Subcutaneous abdominal adipose tissue (tissue), 5 donors: ENCODE data around the gene SLAMF7.
"Not testable (repeated sequence)": the region's sequence is repeated elsewhere in the genome, so short reads cannot be mapped to it uniquely, and the experiment has no call there.

Experiments used
- H3K27ac ChIP-seq: one replicate; pipeline ENCODE4 v1.7.0; 2013; ENCODE audit warnings: low read depth, mild to moderate bottlenecking, inconsistent platforms, low read length, moderate library complexity
- H3K27me3 ChIP-seq, 5 donors: one replicate each; pipeline ENCODE4 v1.7.0; 2013; ENCODE audit warnings: low read length in 5 of 5, inconsistent platforms in 1 of 5; ENCODE audit not compliant: control insufficient read depth in 5 of 5, insufficient read depth in 4 of 5
- H3K36me3 ChIP-seq, 5 donors: one replicate each; pipeline ENCODE4 v1.7.0; 2013; ENCODE audit warnings: low read length in 5 of 5; ENCODE audit not compliant: control insufficient read depth in 5 of 5, insufficient read depth in 5 of 5
- H3K4me1 ChIP-seq, 5 donors: one replicate each; pipeline ENCODE4 v1.7.0; 2013; ENCODE audit warnings: low read length in 5 of 5, mild to moderate bottlenecking in 3 of 5, moderate library complexity in 1 of 5; ENCODE audit not compliant: control insufficient read depth in 5 of 5, insufficient read depth in 5 of 5
- H3K4me3 ChIP-seq, 5 donors: one replicate each; pipeline ENCODE4 v1.7.0; 2013; ENCODE audit warnings: low read length in 5 of 5, low read depth in 1 of 5
- H3K9ac ChIP-seq, 5 donors: one replicate each; pipeline ENCODE4 v1.7.0; 2013; ENCODE audit warnings: low read length in 5 of 5, mild to moderate bottlenecking in 4 of 5, moderate library complexity in 3 of 5
- H3K9me3 ChIP-seq, 5 donors: one replicate each; pipeline ENCODE4 v1.7.0; 2013; ENCODE audit warnings: low read length in 5 of 5; ENCODE audit not compliant: control insufficient read depth in 5 of 5
- donor health status: healthy.
- donor health status: healthy.
- donor health status: healthy.
- donor health status: healthy.
- donor health status: healthy.

The SLAMF7 gene

GRCh38 chr1:160709715-160710114, 29.3 kb upstream of the SLAMF7 start:
- Histone ChIP-seq H3K27ac (no peak overlapping the region), H3K9me3 (no peaks in the 10 kb centered on the region), H3K36me3 (no peaks in the 10 kb centered on the region), H3K4me3 (no peak overlapping the region), H3K9ac (no peak overlapping the region), H3K4me1 (peaks cover 0 to 30% (median 7%) of the 10 kb centered on the region in 5 donors), H3K27me3 (peaks cover 0 to 3% (median 0%) of the 10 kb centered on the region in 5 donors)

- H3K9me3 ChIP-seq: no peaks in the 10 kb centered on the region
- H3K9ac ChIP-seq: peak overlapping the region in 1 of 5 donors; percentile 31
- H3K4me3 ChIP-seq: peak overlapping the region in 2 of 5 donors; percentile 24 to 37
- H3K27ac ChIP-seq: no peak overlapping the region
- no peaks in the 10 kb centered on the region for H3K36me3 ChIP-seq
- H3K27me3 ChIP-seq: peaks cover 0 to 3% (median 0%) of the 10 kb centered on the region in 5 donors
- H3K4me1 ChIP-seq: peaks cover 0 to 30% (median 6%) of the 10 kb centered on the region in 5 donors
Measured at GRCh38 chr1:160710517-160711252, 28.4 kb upstream of the SLAMF7 start.

GRCh38 chr1:160711276-160711601, 27.8 kb upstream of the SLAMF7 start:
- H3K9me3 ChIP-seq: no peaks in the 10 kb centered on the region
- peak overlapping the region in 3 of 5 donors; percentile 36 to 47 (median 37) for H3K4me3 ChIP-seq
- H3K27me3 ChIP-seq: peaks cover 0 to 3% (median 0%) of the 10 kb centered on the region in 5 donors
- no peak overlapping the region for H3K27ac ChIP-seq
- H3K9ac ChIP-seq: no peak overlapping the region
- no peaks in the 10 kb centered on the region for H3K36me3 ChIP-seq
- H3K4me1 ChIP-seq: peaks cover 0 to 28% (median 4%) of the 10 kb centered on the region in 5 donors

GRCh38 chr1:160711602-160712311, 27.3 kb upstream of the SLAMF7 start, which contains the start of gene CD48:
Gene CD48 (minus strand): TSS chr1:160711822. CDS start chr1:160711763, 59 bp downstream.
- no peaks in the 10 kb centered on the region for H3K36me3 ChIP-seq
- H3K4me1 ChIP-seq: peaks cover 0 to 27% (median 4%) of the 10 kb centered on the region in 5 donors
- H3K9me3 ChIP-seq: no peaks in the 10 kb centered on the region
- no peak within 1 kb of the TSS for H3K27ac ChIP-seq
- peaks cover 0 to 3% (median 0%) of the 10 kb centered on the region in 5 donors for H3K27me3 ChIP-seq
- H3K4me3 ChIP-seq: peak within 1 kb of the TSS in 3 of 5 donors; percentile 36 to 47 (median 37)
- H3K9ac ChIP-seq: peak within 1 kb of the TSS in 1 of 5 donors; percentile 31

- not testable (repeated sequence) for H3K4me3 ChIP-seq, H3K9me3 ChIP-seq, H3K36me3 ChIP-seq, H3K9ac ChIP-seq, H3K27me3 ChIP-seq, H3K27ac ChIP-seq
- H3K4me1 ChIP-seq: peaks cover 0 to 18% (median 0%) of the 10 kb centered on the region in 5 donors
Measured at GRCh38 chr1:160712525-160713080, 26.4 kb upstream of the SLAMF7 start.

GRCh38 chr1:160713161-160713560, 25.9 kb upstream of the SLAMF7 start:
- Histone ChIP-seq H3K9me3 (no peaks in the 10 kb centered on the region), H3K4me3 (no peak overlapping the region), H3K27ac (no peak overlapping the region), H3K36me3 (no peaks in the 10 kb centered on the region), H3K27me3 (no peaks in the 10 kb centered on the region), H3K9ac (no peak overlapping the region), H3K4me1 (peaks cover 0 to 13% (median 0%) of the 10 kb centered on the region in 5 donors)

- H3K27ac ChIP-seq, H3K9ac ChIP-seq, H3K4me3 ChIP-seq, H3K27me3 ChIP-seq, H3K9me3 ChIP-seq, H3K36me3 ChIP-seq: not testable (repeated sequence)
- H3K4me1 ChIP-seq: peaks cover 0 to 10% (median 0%) of the 10 kb centered on the region in 5 donors
Measured at GRCh38 chr1:160714034-160714648, 24.9 kb upstream of the SLAMF7 start.

GRCh38 chr1:160716013-160716412, 23.0 kb upstream of the SLAMF7 start:
- Histone ChIP-seq H3K27me3 (no peaks in the 10 kb centered on the region), H3K4me1 (peaks cover 0 to 15% (median 0%) of the 10 kb centered on the region in 5 donors), H3K4me3 (no peak overlapping the region), H3K9ac (no peak overlapping the region), H3K9me3 (no peaks in the 10 kb centered on the region), H3K27ac (no peak overlapping the region), H3K36me3 (no peaks in the 10 kb centered on the region)

GRCh38 chr1:160717306-160717705, 21.7 kb upstream of the SLAMF7 start:
- no peak overlapping the region for H3K9ac ChIP-seq
- H3K9me3 ChIP-seq: no peaks in the 10 kb centered on the region
- H3K4me3 ChIP-seq: no peak overlapping the region
- no peaks in the 10 kb centered on the region for H3K36me3 ChIP-seq
- peaks cover 0 to 5% (median 0%) of the 10 kb centered on the region in 5 donors for H3K4me1 ChIP-seq
- no peaks in the 10 kb centered on the region for H3K27me3 ChIP-seq
- no peak overlapping the region for H3K27ac ChIP-seq
